ENCODE results near the gene NBPF12.
"Not testable (repeated sequence)": the region's sequence is repeated elsewhere in the genome, so short reads cannot be mapped to it uniquely, and the experiment has no call there.

NBPF12 gene

DNA sequence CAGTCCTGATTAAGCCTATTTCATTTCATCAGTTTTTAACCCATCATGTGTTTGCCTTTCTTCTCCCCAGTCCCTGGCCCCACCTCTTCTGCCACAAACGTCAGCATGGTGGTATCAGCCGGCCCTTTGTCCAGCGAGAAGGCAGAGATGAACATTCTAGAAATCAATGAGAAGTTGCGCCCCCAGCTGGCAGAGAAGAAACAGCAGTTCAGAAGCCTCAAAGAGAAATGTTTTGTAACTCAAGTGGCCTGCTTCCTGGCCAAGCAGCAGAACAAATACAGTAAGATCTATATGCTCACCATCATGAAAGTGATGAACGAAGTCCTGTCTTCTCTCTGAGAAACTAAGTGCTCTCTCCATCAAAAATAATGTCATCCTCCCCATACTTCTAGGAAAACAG lies 34.6 kb downstream of the NBPF12 start:
- DNase-seq (ENCODE audit: low spot score), result not testable (repeated sequence)

GRCh38 chr1:146985855-146986254 lies 47.7 kb downstream of the NBPF12 start:
- not testable (repeated sequence) for DNase-seq (ENCODE audit: low spot score)

GRCh38 chr1:146986450-146986849 lies 48.3 kb downstream of the NBPF12 start:
- DNase-seq (ENCODE audit: low spot score), result not testable (repeated sequence)

DNA sequence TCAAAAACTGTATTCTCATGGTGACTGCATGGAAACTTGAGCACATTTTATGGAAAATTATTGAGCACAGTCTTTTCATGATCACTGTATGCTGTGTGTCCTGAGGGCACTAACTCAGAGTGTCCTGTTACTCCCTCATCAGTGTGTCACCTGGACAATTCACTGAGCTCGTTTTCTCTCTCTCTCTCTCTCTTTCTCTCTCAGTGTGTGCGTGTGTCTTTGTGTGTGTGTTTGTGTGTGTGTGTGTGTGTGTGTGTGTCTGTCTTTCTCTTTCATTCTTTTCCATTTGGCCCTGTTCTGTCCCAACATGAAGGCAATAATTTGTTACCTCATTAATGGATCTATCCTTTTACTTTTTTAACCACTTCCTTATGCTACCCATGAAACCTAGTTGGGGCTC lies 49.4 kb downstream of the NBPF12 start:
- DNase-seq (ENCODE audit: low spot score), result not testable (repeated sequence)

- not testable (repeated sequence) for DNase-seq (ENCODE audit: low spot score)
These were observed 51.3 kb downstream of the NBPF12 start for GRCh38 chr1:146989455-146989854.

DNA sequence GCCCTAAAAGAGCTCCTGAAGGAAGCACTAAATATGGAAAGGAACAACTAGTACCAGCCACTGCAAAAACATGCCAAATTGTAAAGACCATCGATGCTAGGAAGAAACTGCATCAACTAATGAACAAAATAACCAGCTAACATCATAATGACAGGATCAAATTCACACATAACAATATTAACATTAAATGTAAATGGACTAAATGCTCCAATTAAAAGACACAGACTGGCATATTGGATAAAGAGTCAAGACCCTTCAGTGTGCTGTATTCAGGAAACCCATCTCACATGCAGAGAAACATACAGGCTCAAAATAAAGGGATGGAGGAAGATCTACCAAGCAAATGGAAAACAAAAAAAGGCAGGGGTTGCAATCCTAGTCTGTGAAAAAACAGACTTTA lies 70.4 kb downstream of the NBPF12 start:
- not testable (repeated sequence) for DNase-seq (ENCODE audit: low spot score)

- not testable (repeated sequence) for DNase-seq (ENCODE audit: low spot score)
These were observed 88.9 kb downstream of the NBPF12 start for GRCh38 chr1:147026975-147027374.

DNA sequence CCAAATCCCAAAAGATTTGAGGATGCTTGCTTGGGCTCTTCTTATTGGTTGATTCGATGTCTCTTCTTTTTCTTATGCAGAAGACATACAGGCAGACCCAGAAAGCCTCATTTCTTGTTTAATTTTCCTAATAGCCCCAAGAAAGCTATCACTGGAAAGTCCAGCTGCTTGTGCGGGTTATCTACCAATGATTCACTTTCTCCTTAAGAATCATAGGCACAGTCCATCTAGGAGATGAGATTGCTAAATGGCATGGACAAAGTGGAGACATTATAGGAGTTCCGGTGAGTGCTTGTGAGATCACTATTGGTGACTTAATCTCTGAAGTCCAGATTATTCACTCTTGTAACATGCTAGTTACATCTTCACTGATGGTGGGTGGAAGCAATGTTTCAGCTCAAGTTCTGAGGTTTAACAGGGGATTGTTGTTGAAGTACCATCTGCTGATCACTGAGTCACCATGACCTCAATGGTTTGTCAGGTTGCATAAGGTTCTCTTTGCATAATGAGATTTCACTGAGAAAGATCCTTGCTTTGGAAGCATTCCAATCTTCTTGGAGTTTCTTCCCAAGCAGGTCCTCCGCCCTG lies 92.0 kb downstream of the NBPF12 start:
- peak; percentile 61 for DNase-seq (ENCODE audit: low spot score)

GRCh38 chr1:147039916-147040315 lies 101.8 kb downstream of the NBPF12 start:
- no peak for DNase-seq (ENCODE audit: low spot score)

GRCh38 chr1:147042891-147043290 lies 104.8 kb downstream of the NBPF12 start:
- not testable (repeated sequence) for DNase-seq (ENCODE audit: low spot score)

DNA sequence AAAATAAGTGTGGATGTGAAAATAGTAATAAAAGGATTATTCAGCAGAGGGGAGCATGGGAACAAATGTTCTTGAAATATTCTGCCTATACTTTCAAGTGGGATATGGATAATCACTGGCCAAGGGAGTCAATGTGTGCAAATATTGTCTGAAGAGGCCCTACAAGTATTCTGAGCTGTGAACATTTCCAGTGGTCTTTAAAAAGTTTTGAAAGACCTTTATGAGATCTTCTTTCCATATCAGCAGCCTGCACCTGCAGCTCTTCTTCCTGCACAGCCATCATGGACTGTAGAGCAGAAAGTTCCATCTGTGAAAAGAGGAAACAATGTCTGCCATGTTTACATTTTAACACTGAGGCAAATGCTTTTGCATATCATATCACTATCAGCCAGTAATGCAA lies 106.4 kb downstream of the NBPF12 start:
- DNase-seq (ENCODE audit: low spot score), result not testable (repeated sequence)
